DND-41 (cell line): ENCODE measurements around the gene CWH43.

Experiments
- ATAC-seq: fragments of 200-7000 bp; cut with Tn5 transposase; 3 replicates; pipeline ENCODE4 v1.9.1; 2021; ENCODE audit warnings: low read depth; ENCODE audit not compliant: insufficient read depth
- DNase-seq: peaks from one replicate; pipeline ENCODE4 v3.0.0-alpha.2; 2020
- H2AFZ ChIP-seq: 2 replicates; pipeline ENCODE4 v1.6.0; 2012; ENCODE audit warnings: low read depth, low read length
- H3K27ac ChIP-seq: 2 replicates; pipeline ENCODE4 v1.5.1; 2012; ENCODE audit warnings: low read length, inconsistent platforms
- H3K27me3 ChIP-seq: fragments of 200-600 bp; sonication (generic); 2 replicates; pipeline ENCODE4 v1.6.0; 2012; ENCODE audit warnings: low read length, mild to moderate bottlenecking, inconsistent platforms; ENCODE audit not compliant: insufficient read depth, poor library complexity
- H3K36me3 ChIP-seq: 2 replicates; pipeline ENCODE4 v1.5.1; 2012; ENCODE audit warnings: low read length, inconsistent platforms; ENCODE audit not compliant: insufficient read depth
- H3K4me1 ChIP-seq: 2 replicates; pipeline ENCODE4 v1.5.1; 2012; ENCODE audit warnings: mild to moderate bottlenecking, low read length; ENCODE audit not compliant: insufficient read depth
- H3K4me2 ChIP-seq: 2 replicates; pipeline ENCODE4 v1.6.0; 2012; ENCODE audit warnings: mild to moderate bottlenecking, moderate library complexity, low read length, inconsistent platforms; ENCODE audit not compliant: insufficient read depth
- H3K4me3 ChIP-seq, 2 experiments: fragments of 200-600 bp in 1 of 2; shearing (Covaris generic) in 1 of 2; 2 replicates each; pipeline ENCODE4 v1.5.1; 2012 to 2016; ENCODE audit warnings: inconsistent platforms in 2 of 2, low read length in 2 of 2, mild to moderate bottlenecking in 2 of 2, low read depth in 1 of 2, moderate library complexity in 1 of 2
- H3K79me2 ChIP-seq: 2 replicates; pipeline ENCODE4 v1.6.0; 2012; ENCODE audit warnings: low read length, inconsistent platforms; ENCODE audit not compliant: insufficient read depth
- H3K9ac ChIP-seq: 2 replicates; pipeline ENCODE4 v1.6.0; 2012; ENCODE audit warnings: low read depth, mild to moderate bottlenecking, inconsistent platforms, low read length, moderate library complexity
- H3K9me3 ChIP-seq: 2 replicates; pipeline ENCODE4 v1.5.1; 2012; ENCODE audit warnings: low read length, moderate library complexity, mild to moderate bottlenecking, inconsistent platforms; ENCODE audit not compliant: insufficient read depth, severe bottlenecking
- H4K20me1 ChIP-seq: 2 replicates; pipeline ENCODE4 v1.6.0; 2012; ENCODE audit warnings: low read length; ENCODE audit not compliant: insufficient read depth
- EZH2 ChIP-seq: IDR thresholded peaks from 3 replicates; pipeline ENCODE4 v1.6.1; 2012; ENCODE audit warnings: borderline replicate concordance, low read depth, mild to moderate bottlenecking, moderate library complexity, low read length, inconsistent platforms; ENCODE audit not compliant: severe bottlenecking
- TF ChIP-seq, protein P1 (sequence below): IDR thresholded peaks from 2 replicates; pipeline ENCODE4 v1.5.1; 2012; ENCODE audit warnings: borderline replicate concordance, low read length, moderate library complexity, mild to moderate bottlenecking; ENCODE audit not compliant: poor library complexity, severe bottlenecking; ENCODE audit errors: extremely low read depth

The CWH43 gene

DNA sequence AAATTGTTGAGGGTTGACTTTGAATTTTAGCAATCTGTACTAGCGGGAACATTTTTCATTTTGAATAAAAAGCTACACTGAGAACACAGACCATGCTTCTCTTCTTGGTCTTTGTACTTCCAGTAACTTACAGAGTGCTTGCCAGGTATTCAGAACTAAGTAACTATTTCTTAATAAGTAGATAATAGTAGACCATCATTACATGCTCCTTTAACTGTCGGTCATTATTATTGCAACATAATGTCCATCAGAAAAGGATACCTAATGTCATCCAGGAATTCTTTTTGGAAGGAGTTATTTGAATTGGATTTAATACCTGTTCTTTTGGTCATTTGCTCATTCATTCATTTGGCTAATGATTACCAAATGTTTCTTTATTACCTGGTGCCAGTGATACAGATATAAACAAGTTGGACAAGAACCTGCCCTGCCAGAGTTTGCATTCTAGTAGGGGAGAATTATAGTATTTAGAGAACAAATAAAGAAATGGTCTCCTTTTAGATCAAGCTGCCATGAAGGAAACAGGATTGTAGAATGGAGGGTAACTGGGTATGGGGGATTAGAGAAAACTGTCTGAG, 32.7 kb downstream of the CWH43 start:
- Histone ChIP-seq H3K36me3 (no peaks in the 10 kb centered on the region), H2AFZ (no peak overlapping the region), H3K79me2 (no peaks in the 10 kb centered on the region), H3K4me3 (no peak overlapping the region), H3K27me3 (no peaks in the 10 kb centered on the region), H4K20me1 (no peaks in the 10 kb centered on the region), H3K9me3 (no peaks in the 10 kb centered on the region), H3K4me1 (no peaks in the 10 kb centered on the region), H3K4me2 (no peak overlapping the region), H3K27ac (no peak overlapping the region), H3K9ac (no peak overlapping the region)
- DNase-seq = no peak
- ATAC-seq = no peak
- TF ChIP-seq, protein P1, sequence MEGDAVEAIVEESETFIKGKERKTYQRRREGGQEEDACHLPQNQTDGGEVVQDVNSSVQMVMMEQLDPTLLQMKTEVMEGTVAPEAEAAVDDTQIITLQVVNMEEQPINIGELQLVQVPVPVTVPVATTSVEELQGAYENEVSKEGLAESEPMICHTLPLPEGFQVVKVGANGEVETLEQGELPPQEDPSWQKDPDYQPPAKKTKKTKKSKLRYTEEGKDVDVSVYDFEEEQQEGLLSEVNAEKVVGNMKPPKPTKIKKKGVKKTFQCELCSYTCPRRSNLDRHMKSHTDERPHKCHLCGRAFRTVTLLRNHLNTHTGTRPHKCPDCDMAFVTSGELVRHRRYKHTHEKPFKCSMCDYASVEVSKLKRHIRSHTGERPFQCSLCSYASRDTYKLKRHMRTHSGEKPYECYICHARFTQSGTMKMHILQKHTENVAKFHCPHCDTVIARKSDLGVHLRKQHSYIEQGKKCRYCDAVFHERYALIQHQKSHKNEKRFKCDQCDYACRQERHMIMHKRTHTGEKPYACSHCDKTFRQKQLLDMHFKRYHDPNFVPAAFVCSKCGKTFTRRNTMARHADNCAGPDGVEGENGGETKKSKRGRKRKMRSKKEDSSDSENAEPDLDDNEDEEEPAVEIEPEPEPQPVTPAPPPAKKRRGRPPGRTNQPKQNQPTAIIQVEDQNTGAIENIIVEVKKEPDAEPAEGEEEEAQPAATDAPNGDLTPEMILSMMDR = no peak
- no peak for TF ChIP-seq EZH2

DNA sequence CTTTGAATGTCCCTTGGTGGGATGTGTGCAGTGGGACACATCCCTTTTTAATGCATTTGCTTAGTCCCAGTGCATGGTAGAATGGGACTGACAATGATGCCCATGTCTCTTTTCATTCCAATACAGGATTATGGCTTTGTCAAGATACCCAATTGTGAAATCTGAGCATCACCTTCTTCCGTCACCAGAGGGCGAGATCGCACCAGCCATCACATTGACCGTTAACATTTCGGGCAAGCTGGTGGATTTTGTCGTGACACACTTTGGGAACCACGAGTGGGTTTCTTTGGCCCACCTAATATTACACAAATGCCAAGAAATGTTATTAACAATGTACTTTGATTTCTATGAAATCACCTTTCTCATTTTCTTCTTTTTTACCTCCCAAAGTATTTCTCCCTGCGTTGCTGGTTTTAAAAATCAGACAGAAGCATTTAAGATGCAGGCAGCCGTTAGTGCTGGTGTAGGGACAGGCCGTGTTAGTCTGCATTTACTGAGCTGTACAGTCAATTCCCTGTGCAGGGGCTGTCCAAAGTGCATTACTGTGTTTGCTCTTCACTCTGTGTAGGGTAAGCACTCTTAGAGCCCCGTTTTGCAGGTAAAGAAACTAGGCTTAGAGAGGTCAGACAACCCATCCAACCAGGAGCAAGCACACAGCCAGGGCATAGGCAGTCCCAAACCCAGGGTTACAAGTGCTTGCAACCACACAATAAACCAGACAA, 46.5 kb downstream of the CWH43 start:
- Histone ChIP-seq H3K9ac (no peak overlapping the region), H3K27ac (no peak overlapping the region), H3K4me3 (no peak overlapping the region), H3K36me3 (no peaks in the 10 kb centered on the region), H4K20me1 (no peaks in the 10 kb centered on the region), H2AFZ (no peak overlapping the region), H3K79me2 (no peaks in the 10 kb centered on the region), H3K9me3 (no peaks in the 10 kb centered on the region), H3K27me3 (peaks cover 4% of the 10 kb centered on the region), H3K4me1 (no peaks in the 10 kb centered on the region), H3K4me2 (no peak overlapping the region)
- TF ChIP-seq, protein P1 = peak; percentile 76
- TF ChIP-seq EZH2 = no peak
- DNase-seq (peak; percentile 30), ATAC-seq (peak; percentile 42; the same call in 2 of the 3 replicates)

DNA sequence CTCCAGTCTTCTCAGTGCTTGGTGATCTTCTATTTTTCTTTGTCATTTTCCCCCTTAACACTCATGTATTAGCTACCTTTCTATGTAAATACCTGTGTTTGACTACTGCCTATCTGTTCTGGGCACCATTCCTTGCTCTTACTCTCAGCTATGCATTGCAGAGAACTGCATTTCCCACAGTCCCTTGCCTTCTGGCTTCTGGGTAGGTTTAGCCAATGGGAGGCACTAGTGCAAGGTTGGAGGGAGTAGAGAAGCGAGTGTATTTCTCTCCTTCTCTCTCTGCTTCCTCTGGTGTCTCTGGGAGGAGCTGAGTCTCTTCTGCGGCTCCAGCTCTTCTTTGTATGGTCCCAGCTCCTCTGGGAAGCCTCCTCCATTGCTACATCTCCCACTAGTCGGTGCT, 50.5 kb downstream of the CWH43 start:
- TF ChIP-seq, protein P1 = no peak
- no peak for TF ChIP-seq EZH2
- no peak overlapping the region for H3K4me3 ChIP-seq
- ATAC-seq (no peak), DNase-seq (no peak)
- no peaks in the 10 kb centered on the region for H3K79me2 ChIP-seq
- H3K9ac ChIP-seq = no peak overlapping the region
- no peak overlapping the region for H2AFZ ChIP-seq
- H3K27me3 ChIP-seq = peaks cover 4% of the 10 kb centered on the region
- no peaks in the 10 kb centered on the region for H3K36me3 ChIP-seq
- H3K27ac ChIP-seq = no peak overlapping the region
- no peak overlapping the region for H3K4me2 ChIP-seq
- no peaks in the 10 kb centered on the region for H3K9me3 ChIP-seq
- H4K20me1 ChIP-seq = no peaks in the 10 kb centered on the region
- H3K4me1 ChIP-seq = no peaks in the 10 kb centered on the region
